Inferior parietal cortex (tissue), 1 donor: Measurements from ENCODE around the gene AGAP1.
"Not testable (repeated sequence)": the region's sequence is repeated elsewhere in the genome, so short reads cannot be mapped to it uniquely, and the experiment has no call there.

Experiments used
- DNase-seq: peaks from one replicate; pipeline ENCODE4 v3.0.0-alpha.2; 2016; ENCODE audit errors: extremely low spot score

AGAP1 gene

DNA sequence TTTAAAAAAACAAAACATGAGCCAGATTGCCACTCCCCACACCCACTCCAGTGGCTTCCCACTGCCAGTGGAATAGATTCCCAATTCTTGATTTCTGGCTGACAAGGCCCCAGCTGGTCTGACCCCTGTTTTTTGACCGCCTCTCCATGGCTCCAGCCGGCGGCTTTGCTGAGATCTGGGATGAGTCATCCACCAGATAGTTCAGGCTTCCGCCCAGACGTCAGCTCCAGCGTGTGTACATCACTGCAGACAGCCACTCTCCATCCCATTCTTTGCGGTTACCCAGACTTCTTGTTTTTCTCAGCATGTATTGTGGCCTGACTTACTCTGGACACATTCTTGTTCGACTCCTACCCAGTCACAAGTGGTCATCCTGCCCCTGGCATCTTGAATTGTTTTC lies 446.5 kb downstream of the AGAP1 start:
- DNase-seq = peak; percentile 50

DNA sequence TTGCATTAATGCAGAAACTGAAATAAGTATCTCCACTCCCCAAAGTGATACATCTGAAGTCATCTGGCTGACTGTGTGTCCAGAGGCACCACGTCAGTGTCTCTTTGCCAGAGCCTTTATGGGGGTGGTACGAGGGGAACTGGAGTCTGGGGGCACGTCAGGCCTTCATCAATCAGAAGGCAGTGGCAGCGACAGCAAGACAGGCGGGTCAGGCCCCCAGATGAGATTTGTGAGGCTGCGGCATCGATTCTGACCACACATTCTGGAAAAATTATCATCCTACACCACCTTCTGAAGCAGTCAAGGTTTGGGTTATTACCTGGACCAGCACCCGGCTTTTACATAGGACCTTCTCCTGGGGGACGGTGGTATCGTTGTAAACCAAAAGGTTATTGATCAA lies 450.7 kb downstream of the AGAP1 start:
- DNase-seq = no peak

- DNase-seq = no peak
Measured at GRCh38 chr2:235945608-235946140, 451.8 kb downstream of the AGAP1 start.

DNA sequence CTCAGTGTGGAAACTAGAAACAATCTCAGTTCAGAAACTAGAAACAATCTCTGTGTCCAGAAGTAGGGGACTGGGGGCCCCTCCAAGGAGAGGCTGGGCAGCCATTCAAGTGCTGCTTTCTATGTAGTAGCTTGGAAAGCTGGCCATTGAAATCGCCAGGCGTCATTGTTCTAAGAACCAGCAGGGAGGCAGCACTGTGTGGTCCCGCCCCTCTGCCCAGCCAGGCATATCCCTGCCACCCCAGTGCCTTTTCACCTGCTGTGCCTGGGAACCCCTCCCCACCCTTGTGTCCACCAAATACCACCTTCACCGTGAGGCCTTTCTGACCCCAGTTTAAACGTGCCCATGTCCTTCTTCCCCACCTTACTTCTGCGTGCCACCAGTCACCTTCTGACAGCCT lies 452.7 kb downstream of the AGAP1 start:
- no peak for DNase-seq

DNA sequence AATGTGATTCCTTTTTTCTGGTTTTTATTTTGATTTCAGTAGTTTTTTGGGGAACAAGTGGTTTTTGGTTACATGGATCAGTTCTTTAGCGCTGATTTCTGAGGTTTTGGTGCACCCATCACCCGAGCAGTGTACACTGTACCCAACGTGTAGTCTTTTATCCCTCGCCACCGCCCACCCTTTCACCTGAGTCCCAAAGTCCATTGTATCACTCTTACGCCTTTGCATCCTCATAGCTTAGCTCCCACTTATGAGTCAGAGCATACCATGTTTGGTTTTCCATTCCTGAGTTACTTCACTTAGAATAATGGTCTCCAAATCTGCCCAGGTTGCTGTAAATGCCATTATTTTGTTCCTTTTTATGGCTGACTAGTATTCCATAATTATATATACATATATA lies 453.2 kb downstream of the AGAP1 start:
- not testable (repeated sequence) for DNase-seq

GRCh38 chr2:235949567-235950472 lies 456.0 kb downstream of the AGAP1 start:
- DNase-seq = no peak

- DNase-seq = no peak
Measured at GRCh38 chr2:235950473-235950809, 456.6 kb downstream of the AGAP1 start.

DNA sequence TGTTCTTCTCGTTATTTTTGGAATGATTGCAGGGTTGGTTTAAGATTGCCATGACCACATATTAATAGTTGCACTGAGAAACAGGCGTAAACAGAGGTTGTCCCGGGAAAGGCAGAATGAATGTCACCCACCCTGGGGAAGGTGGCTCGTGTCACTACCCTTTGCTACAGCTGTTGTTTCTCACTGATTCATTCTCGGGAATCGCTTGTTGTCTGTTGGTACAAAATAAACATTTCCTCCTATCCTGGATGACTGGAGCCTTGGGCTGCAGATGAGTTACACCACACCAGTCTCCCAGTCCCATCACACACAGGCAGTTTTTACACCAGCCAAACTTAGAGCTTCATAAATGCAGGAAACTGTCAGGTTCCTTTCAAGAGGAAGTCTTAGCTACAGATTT lies 457.6 kb downstream of the AGAP1 start:
- no peak for DNase-seq

DNA sequence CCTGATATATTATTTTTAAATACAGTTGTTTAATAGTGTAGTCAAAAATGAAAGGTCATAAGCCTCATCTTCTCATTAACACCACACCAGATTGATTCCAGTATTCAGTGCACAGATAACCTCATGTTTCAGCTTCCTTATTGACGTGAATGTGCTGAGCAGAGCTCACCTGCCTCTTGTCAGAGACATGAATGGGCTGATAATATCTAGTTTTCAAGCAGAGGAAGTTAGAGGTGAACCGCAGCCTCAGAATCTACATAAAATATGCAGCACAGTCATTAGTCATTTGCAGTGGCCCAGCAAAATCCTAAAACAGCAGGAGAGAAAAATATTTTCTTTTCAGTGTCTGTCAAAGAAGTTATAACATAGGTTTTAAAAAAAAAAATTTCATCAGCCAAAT lies 458.1 kb downstream of the AGAP1 start:
- no peak for DNase-seq

DNA sequence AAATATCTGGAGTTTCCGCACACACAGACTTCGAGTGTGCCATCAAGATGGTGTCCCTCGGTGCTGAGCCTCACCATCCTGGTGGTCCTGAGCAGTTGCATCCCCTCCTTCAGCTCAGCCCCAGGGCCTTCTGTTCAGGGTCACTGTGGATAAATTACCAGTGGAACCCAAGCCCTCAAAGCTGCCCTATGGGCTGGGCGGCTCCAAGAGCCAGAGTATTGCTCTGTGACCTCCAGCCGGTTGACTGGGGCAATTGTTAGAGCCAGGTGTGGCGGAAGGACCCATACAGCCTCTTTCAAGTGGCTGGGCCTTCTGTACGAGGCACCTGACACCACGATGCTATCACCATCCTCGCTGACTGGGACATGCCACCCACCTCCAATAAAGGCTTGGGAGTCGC lies 458.9 kb downstream of the AGAP1 start:
- DNase-seq = no peak

DNA sequence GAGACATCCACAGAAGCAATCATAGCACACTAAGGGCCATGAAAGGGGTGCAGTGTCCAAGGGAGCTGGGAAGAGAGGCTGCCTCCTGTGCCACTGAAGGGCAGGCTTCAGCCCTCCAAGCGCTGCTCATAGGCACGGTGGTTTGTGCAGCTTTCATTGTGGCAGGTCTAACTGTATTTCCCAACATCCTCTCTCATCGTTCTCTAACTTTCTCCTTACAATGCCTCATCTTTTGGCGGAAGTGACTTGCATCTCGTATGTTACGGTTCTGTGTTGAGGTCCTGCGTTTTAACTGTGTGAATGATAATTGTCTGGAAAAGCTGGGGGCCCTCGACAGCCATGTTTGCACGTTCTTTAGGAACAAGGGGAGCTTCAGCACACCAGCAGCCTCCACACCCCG lies 460.4 kb downstream of the AGAP1 start:
- no peak for DNase-seq

DNA sequence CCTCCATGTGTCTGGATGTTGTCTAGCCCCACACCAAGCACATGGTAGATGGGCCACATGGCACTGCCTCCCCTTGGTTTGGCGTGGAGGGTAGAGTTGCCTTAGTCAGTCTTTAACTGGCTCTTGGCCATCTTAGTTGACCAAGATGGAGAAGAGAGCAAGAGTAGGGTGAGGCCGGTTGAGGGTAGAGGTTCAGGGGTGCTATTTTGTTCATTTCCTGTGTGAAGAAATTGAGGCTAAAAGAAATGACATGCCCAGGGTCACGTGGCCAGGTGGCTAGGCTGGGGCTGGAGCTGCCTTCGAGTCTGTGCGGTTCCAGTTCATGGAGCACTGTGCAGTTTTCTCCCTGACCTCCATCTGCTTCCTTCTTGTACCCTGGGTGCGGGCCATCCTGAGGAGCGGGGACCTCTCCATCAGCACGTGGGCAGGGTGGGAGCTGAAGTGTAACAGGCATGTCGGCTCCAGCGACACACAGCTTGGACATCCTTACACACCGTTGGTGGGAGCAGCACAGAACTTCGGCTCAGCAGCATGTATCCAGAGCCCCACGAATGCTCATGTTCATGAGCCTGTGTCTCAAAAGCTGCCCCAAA lies 461.1 kb downstream of the AGAP1 start:
- no peak for DNase-seq

DNA sequence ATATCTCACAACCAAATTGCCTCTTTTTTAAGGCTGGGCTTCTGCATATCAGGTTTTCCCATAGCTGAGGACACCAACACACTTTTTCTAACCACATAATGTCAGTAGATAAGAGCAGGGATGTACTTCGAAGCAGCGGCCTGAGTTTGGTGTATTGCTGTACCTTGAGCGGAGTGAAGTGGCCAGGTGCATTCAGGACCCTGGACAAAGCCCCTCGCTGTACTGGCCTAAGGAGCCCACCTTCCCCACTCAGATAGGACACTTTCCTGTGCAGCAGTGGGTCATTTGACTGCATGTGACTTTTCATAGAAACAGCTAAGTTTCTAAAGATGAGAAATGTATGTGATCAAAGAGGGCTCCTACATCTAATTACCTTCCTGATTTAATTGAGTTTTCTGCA lies 461.8 kb downstream of the AGAP1 start:
- DNase-seq = no peak

DNA sequence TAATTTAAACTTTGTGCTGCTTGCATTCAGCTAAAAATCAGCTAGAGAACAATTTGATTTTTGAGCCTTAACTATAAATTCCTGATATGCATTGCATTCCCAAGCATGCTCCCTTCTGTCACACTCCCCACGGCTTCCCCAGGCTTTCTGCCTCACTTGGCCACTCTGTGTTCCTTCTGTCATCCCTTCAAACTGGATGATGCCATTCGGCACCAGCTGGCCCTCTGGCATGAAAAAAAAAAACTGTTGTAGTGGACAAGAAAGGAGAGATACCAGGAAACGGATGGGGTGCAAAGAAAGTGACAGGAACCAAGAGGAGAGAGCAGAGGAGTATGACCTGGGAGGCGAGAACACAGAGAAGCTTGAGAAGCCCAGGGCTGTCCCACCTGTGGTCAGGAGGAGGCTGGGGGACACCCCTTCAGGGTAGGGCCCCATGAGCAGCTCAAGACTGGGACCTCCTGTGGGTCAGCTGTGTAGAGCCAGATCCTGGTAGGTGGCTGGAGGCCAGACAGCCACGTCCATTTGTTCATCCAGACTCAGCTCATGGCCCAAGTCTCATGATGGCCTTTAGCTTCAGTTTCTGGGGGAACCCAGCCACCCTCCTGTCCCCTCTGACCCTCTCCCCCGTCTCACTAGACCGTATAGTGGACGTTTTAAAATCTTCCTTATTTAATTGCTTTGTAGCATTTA lies 462.6 kb downstream of the AGAP1 start:
- no peak for DNase-seq

GRCh38 chr2:235957251-235957650 lies 463.4 kb downstream of the AGAP1 start:
- DNase-seq = no peak

DNA sequence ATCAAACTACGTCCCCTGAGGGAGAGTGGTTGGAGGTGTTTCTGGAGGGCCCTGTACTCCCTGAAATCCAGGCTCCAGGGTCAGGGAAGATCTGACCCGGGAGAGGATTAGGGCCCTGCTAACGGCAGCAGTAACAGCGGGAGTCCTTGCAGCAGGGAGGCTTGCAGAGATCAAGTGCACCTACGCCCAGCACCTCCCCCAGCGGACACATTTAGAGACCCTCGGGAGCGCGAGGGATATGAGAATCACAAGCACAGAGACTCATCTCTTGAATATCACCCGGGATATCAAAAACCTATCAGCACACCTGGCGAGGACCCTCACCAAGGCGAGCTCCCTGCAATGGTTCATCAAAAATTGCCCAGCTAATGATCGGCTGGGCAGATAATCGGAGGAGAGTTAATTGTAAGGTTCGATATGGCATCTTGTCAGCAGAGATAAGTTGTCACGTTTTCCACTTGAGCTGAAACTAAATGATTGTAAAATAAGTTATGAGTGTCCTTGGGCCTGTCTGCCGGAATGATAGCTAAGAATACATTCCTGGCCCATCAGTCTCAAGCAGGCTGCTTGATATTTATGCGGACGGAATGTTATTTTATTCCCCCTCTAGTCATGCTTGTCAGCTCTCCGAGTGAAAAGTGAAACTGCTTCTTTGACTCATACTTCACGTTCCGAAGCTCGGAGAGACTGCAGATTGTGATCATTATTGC lies 464.5 kb downstream of the AGAP1 start:
- DNase-seq = no peak

- DNase-seq = no peak
Measured at GRCh38 chr2:235958931-235959410, 465.1 kb downstream of the AGAP1 start.

GRCh38 chr2:235960011-235960715 lies 466.3 kb downstream of the AGAP1 start:
- no peak for DNase-seq

DNA sequence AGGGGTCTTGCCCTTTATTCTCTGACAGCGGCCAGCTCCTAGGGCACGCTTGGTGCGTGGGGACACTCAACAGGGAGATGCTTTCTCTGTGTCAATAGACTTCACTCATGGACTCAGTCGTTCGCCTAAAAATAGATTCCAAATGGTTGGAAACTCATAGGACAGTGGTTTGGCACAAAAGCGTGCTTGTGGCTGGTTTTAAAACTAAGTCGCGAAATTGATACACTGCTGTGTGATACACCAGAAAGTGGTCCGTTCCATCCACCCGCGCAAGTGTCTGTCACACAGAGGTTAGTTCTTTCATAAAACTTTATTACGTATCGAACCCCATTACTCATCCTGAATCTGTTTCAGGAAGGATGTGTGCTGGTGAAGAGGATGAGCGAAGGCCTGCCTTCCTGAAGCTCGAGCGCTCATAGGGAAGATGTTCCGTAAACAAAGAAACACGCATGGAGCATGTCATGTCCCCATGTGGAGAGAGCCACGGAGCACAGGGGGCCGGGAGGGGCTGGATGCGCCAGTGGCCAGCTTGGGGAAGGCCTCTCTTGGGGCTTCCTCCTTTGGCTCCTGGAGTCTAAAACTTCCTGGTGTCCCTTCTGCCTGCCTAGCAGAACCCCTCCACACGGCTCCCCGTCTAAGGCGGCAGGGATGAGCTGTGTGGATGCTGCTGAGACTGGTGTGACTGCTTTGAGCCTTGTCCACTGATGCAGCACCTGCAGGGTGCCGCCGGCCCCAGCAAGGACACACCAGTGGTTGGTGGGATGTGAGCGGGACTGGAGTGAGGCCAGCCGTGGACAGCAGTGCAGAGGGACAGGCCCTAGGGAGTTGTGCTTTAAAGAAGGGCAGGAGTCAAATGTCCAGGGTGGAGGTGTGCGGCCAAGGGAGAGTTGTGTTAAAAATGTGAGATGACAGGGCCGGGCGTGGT lies 467.1 kb downstream of the AGAP1 start:
- DNase-seq = no peak

DNA sequence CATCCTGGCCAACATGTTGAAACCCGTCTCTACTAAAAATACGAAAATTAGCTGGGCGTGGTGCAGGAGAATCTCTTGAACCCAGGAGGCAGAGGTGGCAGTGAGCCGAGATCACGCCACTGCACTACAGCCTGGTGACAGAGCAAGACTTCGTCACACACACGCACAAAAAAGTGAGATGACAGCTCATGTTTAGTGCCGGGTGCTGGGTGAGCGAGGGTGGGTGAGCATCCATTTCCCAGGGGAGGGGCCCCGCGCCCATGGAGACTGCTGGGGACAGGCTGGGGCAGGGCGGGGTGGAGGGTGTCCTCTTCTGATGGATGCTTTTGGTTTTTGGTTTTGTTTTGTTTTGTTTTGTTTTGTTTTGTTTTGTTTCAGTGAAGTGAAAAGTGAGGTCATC lies 467.9 kb downstream of the AGAP1 start:
- no peak for DNase-seq
